G401.6 (cell line): ENCODE measurements around the gene FXYD7.
"Not testable (repeated sequence)": the region's sequence is repeated elsewhere in the genome, so short reads cannot be mapped to it uniquely, and the experiment has no call there.

Experiments used
- FAIRE-seq: peaks from 2 replicates; lab custom pipeline; 2012; peaks lifted over from hg19 to GRCh38; lab: Jason Lieb, UNC

FXYD7 gene

DNA sequence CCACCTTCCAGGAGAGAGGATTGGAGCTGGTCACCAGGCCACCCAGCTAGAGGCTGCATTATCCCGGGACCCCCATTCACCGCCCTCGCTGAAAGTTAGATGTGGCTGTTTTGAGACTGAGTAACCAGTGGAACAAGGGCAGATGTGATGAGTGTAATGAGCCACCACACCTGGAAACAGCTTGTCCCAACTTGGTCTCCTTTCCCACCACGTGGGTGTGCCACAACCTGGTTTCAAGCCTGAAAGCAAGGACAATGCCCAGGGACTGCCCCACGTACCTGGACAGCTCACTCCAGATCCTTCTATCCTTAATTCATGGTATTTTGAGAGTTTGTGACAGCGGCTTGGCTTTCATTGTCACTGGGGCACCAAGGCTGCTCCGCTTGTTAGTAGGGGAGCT lies 15.2 kb upstream of the FXYD7 start:
- FAIRE-seq, result no peak

GRCh38 chr19:35128398-35129057 lies 14.5 kb upstream of the FXYD7 start:
- FAIRE-seq, result no peak

DNA sequence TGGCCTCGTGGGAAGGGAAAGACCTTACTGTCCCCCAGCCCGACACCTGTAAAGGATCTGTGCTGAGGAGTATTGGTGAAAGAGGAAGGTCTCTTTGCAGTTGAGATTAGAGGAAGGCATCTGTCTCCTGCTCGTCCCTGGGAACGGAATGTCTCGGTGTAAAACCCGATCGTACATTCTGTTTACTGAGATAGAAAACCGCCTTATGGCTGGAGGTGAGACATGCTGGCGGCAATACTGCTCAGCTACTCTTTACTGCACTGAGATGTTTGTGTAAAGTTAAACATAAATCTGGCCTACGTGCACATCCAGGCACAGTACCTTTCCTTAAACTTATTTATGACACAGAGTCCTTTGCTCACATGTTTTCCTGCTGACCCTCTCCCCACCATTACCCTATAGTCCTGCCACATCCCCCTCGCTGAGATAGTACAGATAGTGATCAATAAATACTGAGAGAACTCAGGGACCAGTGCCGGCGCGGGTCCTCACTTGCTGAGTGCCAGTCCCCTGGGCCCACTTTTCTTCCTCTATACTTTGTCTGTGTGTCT lies 13.3 kb upstream of the FXYD7 start:
- not testable (repeated sequence) for FAIRE-seq

- FAIRE-seq, result no peak
Measured at GRCh38 chr19:35130761-35131720, 12.0 kb upstream of the FXYD7 start.

- no peak for FAIRE-seq
Measured at GRCh38 chr19:35132254-35132653, 10.8 kb upstream of the FXYD7 start.

- no peak for FAIRE-seq
Measured at GRCh38 chr19:35133826-35134225, 9.2 kb upstream of the FXYD7 start.

GRCh38 chr19:35134601-35135242 lies 8.3 kb upstream of the FXYD7 start, which contains the start of gene LGI4:
LGI4 (minus strand) TSS chr19:35135059; CDS start chr19:35134680, 379 bp downstream.
- FAIRE-seq, result no peak

DNA sequence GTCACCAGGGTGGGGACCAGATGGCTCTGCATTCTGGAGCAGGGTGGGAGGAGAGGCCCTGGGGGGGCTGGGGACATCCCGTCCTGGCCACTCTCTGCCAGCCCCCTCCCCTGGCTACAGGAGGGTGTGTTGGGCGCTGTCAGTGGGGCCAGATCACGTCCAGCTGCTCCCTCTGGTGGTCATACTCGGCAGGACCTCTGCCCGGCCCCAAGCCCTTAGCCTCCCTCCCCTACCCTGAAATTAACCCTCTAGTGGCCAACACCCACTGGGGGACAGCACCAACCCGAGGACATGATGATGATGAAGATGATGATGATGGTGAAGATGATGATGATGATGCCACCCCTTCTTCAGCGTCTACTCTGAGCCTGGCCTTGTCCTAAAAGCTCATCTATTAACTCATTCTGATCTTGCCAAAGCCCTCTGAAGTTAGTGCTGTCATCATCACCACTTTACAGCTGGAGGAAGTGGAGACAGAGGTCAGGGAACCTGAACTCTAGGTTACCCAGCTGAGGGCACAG lies 7.6 kb upstream of the FXYD7 start:
- no peak for FAIRE-seq

DNA sequence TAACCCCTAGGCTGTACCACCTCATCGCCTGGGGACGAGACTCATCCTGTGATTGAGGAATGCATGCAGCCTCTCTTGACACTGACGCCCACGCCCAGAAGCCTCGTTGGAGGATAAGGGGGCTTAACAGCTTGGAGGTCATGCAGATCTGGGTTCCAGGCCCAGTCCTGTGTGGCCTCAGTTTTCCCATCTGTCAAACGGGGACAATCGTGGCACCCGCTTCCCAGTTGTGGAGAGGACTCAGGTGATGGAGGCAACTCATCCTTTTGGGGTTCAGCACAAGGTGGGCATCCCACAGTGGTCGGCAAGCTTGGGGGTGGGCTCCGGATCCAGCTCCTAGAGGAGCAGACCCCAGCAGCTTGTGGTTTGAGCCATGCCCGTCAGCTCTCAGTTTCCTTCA lies 6.8 kb upstream of the FXYD7 start:
- FAIRE-seq, result no peak

- no peak for FAIRE-seq
Measured at GRCh38 chr19:35136977-35137702, 5.9 kb upstream of the FXYD7 start.

- FAIRE-seq, result no peak
Measured at GRCh38 chr19:35138305-35138892, 4.7 kb upstream of the FXYD7 start, which contains the start of gene FXYD1. FXYD1 (plus strand) TSS chr19:35138824; CDS start chr19:35140080, 1,256 bp downstream.

DNA sequence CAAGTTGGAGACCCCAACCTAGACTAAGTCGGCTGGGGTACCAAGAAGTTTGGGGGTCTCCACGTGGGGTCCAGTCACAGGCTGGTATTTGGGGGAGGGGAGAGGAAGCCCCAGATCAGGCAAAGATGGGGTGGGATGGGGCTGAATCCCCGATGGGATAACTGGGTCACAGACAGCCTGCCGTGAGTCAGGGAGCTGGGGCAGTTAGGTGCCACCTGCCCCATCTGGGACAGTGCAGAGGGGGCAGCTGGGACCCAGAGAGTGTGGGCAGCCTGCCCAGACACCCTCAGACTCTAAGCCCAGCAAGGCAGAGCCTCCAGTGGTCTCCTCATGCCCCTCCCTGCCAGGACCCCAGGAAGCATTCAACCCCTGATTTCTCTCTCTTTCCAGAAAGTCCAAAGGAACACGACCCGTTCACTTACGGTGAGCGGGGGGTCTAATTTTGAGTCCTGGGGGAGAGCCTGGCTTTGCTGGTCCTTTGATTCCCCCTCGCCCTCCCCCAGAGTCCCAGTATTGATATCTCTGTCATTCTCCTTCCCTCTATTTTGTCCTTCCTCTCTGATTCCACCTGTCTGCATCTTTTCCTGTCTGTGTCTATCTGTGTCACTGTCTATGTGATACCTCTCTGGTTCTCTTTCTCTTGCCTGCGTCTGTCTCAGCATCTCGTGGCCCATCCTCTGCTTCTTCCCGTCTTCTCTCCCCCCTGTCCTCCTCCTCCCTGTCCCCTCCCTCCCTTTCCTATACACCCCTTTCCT lies 2.7 kb upstream of the FXYD7 start:
- FAIRE-seq, result no peak

- FAIRE-seq, result no peak
Measured at GRCh38 chr19:35140962-35141836, 1.9 kb upstream of the FXYD7 start.

- no peak for FAIRE-seq
Measured at GRCh38 chr19:35141837-35142605, 1.0 kb upstream of the FXYD7 start.

DNA sequence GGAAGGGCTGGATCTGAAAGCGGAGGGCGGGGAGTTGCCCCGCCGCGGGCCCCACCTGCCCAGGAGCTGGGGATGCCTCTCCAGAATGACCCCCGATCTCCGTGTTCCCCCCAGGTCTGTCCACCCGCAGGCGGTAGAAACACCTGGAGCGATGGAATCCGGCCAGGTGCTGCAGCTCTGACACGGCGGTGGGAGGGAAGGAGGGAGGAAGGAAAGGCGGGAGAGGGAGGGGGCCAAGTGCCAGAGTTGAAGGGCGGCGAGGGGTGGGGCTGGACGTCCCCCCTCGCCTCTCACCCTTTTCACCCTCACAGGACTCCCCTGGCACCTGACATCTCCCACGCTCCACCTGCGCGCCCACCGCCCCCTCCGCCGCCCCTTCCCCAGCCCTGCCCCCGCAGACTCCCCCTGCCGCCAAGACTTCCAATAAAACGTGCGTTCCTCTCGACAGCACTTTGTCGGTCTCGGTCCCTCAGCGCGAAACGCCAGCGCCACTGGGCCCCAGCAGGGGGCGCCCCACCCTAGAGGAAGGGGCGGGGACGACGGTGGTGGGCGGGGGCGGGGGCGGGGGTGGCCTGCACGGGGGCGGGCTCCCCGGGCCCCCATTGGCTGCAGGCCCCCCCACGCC lies 337 bp upstream of the FXYD7 start:
- no peak for FAIRE-seq

DNA sequence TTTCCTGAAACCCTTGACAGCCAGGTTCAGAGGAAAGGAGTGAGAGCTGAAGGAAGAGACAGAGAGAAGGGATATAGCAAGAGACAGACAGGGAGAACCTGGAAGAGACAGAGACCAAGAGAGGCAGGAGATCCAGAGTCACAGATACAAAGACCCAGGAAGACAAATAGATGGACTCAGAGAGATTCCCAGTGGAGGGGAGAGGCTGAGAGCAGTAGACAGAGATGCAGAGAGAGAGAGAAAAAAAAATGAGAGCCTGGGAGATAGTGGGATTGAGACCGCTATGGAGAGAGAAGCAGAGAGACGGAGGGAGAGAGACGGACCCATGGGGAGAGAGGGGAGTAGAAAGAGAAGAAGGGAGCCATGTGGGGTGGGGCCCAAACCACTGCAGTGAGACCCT lies 763 bp downstream of the FXYD7 start:
- FAIRE-seq, result no peak

DNA sequence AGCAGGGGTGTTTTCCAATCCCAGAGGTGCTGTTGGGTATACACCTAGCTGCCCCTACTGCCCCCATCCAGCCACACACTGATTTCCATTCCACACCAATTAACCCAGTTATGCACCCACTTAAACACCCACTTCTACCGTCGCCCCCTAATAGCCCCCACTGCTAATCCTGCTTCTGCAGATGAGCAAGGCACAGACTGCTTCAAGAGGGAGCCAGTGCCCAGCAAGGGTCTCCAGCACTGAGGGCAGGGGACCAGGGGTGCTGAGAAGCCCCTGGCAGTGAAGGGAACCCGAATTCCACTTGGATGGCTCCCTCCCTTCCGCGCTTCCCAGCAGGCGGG lies 1.2 kb downstream of the FXYD7 start:
- FAIRE-seq, result no peak
